CD4-positive, alpha-beta T cell treated with Interleukin-15 for 4 hours (primary cell): ENCODE data around the gene BTRC.
A peak's percentile ranks its signal among the peaks of the same experiment; 100 is the strongest.

ENCODE experiments used
- DNase-seq: peaks from one replicate; pipeline ENCODE4 v3.0.0-alpha.2; 2020; ENCODE audit warnings: low spot score

Gene BTRC

GRCh38 chr10:101535949-101536348, 182.0 kb downstream of the BTRC start:
- DNase-seq: no peak

- peak; percentile 19 for DNase-seq
These were observed 182.8 kb downstream of the BTRC start for GRCh38 chr10:101536800-101537199.

DNA sequence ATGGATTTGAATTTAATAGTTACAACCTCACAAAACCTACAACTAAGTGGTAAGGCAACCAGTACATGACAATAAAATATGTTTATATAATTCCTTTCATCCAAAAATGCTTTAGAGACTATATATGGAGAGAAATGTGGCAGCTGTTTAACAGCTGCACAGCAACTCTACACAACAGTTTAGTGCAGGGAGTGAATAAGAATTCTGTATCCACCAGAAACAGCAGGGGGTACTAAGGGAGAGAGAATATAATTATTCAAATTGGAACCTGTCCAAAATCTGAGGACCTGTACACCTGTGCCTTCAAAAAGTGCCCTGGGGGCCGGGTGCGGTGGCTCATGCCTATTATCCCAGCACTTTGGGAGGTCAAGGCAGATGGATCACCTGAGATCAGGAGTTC, 184.5 kb downstream of the BTRC start:
- no peak for DNase-seq

DNA sequence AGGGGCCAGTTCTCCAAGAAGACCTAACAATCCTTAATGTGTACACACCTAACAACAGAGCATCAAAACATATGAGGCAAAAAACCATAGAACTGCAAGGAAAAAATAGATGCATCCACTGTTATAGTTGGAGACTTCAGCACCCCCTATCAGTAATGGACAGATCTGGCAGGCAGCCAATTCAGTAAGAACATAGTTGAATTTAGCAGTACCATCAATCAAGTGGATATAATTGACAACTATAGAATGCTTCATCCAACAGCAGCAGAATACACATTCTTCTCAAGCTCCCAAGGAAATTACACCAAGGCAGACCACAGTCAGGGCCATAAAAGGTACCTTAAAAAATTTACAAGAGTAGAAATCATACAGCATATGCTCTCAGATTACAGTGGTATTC, 191.9 kb downstream of the BTRC start:
- no peak for DNase-seq

DNA sequence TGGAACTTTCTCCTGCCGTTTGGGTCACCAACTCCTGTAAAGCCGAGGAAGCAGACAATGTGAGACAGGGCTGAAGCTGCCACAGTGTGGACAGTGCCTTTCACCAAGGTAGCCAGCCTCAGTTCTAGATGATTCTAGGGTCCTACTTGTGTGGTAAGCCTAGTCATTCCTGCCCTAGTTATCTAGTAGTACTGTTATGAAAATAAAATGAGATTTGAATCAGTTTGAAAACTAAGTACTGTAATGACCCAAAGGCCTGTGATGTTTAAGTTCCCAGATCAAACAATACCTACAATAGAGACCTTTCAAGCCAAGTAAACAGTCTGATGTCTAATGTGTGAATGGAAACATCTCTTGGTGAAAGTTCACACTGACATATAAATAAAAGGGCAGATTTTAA, 197.0 kb downstream of the BTRC start:
- DNase-seq: no peak

GRCh38 chr10:101552442-101552841, 198.5 kb downstream of the BTRC start:
- no peak for DNase-seq

DNA sequence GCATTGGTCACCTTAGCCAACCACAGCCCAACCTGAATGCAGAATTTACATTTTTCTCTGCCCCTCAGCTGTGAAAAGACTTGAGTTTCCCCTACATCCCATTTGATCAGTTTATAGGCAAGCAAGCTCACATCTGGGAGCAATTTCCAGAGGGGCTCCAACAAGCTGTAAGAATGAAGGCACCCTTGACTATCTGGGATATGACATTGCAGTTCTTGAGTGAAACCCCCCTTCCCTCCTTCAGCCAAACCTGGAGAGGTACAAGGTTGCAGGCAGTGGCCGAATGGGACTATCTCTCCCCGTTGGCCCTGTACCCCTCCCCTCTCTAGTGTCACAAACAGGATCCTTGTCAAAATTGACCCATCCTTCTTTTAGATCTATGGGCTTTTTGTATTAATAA, 203.6 kb downstream of the BTRC start:
- no peak for DNase-seq

DNA sequence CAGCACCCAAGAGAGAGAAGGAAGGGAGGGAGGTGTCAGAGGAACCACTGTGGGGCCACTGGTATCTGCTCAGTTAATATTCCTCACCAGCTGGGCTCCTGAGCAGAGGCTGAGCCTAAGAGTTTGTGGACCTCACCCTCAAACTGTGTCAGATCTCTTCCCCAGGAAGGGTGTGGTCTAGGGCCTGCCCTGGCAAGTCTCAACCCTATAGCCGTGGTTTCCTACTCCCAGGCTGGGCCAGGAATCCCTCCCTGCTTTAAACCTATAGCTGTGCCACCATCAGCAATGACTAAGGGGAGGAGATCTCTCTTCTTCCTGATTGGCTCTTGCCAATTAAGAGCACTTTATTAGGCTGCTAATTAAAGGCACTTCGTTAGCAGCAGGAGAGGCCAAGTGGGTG, 204.2 kb downstream of the BTRC start:
- peak; percentile 13 for DNase-seq

DNA sequence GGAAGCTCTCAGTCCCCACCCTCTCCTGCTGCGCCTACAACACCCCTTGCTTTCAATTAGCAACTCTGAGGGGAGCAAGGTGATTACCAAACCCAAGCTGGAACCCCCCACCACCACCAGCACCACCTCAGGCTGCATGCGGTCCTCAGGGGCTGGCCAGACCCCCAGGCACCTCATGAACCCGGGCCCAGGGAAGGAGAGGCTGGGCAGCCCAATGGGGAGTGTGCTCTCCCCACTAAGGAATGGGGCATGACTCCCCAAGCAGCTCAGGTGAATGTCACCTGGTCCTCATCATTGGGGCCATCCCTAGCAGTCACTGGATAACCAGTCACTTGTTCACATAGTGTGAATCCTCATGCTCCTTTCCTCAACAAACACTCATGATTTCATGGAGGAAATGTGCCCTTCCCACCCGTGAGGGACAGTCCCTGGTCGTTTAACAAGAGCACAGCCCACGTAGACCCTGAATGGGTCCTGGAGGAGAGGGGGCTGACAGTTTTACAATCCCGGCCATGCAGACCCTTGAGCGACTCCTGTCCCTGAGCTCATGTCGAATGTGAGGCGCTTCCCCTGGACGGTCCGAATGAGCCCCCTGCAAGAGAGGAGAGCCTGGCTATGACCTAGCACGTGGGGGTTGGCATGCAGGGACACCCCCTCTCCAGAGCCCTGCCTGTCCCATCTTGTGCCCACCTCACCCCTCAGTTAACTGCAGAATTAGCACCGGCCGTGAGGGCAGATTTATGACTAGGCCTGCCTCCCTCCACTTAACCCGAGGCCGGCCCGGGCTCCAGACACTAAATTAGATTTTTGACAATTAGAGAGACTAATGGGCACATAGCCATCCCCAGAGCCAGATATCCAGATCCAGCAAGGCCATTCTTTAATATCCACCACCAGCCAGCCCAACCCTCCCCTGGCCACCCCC, 205.0 kb downstream of the BTRC start:
- DNase-seq: no peak

DNA sequence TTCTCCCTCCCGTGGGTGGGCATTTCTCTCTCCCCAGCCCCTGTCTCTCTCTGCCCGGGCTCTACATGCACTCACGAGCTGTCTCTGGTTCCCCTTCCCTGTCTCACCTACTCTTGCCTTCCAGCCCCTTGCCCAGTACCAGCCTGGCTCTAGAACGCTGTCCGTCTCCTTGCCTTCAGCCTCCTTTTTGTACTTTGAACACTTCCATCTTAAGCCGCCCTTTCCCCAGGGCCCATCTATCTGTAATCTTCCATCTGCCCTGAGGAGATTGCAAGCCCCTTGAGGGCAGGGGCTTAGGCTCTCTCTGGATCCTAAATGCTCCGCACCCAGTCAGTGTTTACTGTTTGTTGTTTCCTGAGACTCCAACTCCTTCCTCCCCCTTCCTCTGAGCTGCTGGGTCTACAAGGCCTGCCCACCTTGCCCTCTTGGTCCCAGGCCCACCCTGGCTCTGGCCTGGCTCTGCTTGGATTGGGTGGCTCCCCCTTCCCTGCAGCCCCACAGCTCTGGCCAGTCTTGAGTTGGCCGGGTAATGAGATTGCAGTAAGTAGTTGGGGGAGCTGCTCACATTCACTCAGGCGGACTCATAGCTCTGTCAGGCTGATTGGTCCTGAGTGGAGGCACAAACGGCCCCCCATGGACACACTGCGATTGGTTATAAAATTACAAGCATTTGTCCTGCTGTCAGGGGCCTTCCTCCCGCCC, 205.8 kb downstream of the BTRC start:
- no peak for DNase-seq

- no peak for DNase-seq
These were observed 206.5 kb downstream of the BTRC start for GRCh38 chr10:101560298-101561067.

DNA sequence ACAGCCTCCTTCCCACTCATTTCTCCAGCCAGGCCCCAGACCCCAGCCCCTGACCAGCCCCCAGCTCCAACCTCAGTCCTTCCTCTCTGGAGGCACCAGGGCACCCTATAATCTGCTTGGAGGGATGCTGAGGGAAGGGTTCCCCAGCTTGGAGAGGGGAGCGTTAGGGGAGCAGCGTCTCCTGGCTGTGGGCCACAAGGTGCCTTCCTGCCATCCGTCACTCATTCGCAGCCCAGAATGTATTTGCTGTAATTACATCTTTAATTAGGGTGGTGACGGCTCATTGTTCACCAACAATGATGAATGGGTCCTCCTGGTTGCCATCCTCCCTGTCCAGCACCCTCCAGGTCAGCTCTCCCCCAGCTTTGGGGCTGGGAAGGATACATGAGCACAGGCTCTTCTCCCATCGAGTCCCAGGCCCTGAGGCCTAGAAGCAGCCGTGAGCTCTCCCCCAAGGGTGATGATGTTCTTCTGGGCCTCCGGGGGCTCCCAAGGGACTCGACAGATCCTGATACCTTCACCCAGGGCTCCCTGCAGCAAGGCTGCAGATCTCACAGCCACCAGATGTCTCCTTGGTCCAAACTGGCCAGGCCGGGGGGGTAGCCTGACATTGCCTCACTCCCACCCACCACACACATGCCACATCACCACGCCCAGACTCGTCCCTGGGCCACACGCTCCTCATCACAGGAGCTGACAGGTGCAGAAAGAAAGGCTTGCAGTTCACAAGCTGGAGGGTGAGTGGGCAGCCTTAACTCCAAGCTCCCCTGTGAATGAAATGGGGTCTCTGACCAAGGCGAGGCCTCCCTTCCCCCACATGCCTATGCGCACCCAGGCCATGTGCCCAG, 207.3 kb downstream of the BTRC start:
- DNase-seq: no peak

GRCh38 chr10:101562231-101562630, 208.3 kb downstream of the BTRC start:
- DNase-seq: no peak

- no peak for DNase-seq
These were observed 209.0 kb downstream of the BTRC start for GRCh38 chr10:101563007-101563406.

GRCh38 chr10:101563497-101564040, 209.6 kb downstream of the BTRC start:
- no peak for DNase-seq

GRCh38 chr10:101564490-101564991, 210.6 kb downstream of the BTRC start:
- DNase-seq: no peak

GRCh38 chr10:101565370-101565900, 211.5 kb downstream of the BTRC start:
- no peak for DNase-seq

- no peak for DNase-seq
These were observed 212.0 kb downstream of the BTRC start for GRCh38 chr10:101565936-101566332.

GRCh38 chr10:101566333-101567164, 212.6 kb downstream of the BTRC start:
- DNase-seq: no peak
